ENCODE data around the gene SECISBP2.
"Not testable (repeated sequence)": the region's sequence is repeated elsewhere in the genome, so short reads cannot be mapped to it uniquely, and the experiment has no call there.

SECISBP2 gene

DNA sequence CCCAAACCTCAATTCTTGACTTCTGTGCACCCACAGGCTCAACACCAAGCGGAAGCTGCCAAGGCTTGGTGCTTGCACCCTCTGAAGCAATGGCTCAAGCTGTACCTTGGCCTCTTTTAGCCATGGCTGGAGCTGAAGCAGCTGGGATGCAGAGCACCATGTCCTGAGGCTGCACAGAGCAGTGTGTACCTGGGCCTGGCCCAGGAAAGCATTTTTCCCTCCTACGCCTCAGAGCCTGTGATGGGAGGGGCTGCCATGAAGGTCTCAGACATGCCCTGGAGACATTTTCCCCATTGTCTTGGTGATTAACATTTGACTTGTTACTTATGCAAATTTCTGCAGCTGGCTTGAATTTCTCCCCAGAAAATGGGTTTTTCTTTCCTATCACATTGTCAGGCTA is 42.3 kb upstream of the SECISBP2 start:
- H3K18ac ChIP-seq (ENCODE audit: low read depth in 1 of 2, low read length in 2 of 2); H3K79me1 ChIP-seq (replicated peaks; ENCODE audit: low read length, poor library complexity, severe bottlenecking); H3K9ac ChIP-seq (ENCODE audit: low read length); H3K4me2 ChIP-seq (ENCODE audit: low read length, poor library complexity, severe bottlenecking); H2BK5ac ChIP-seq (ENCODE audit: low read depth, low read length, poor library complexity, severe bottlenecking); H3K23ac ChIP-seq (ENCODE audit: low read length in 2 of 2); H3K4me3 ChIP-seq (ENCODE audit: insufficient read depth in 1 of 2, low read depth in 1 of 2, low read length in 2 of 2); H2BK15ac ChIP-seq (ENCODE audit: low read depth, poor library complexity, severe bottlenecking); H2AK5ac ChIP-seq (ENCODE audit: low read length, severe bottlenecking); H4K91ac ChIP-seq (ENCODE audit: low read length); H2BK12ac ChIP-seq (ENCODE audit: low read length in 2 of 2); H3K27me3 ChIP-seq (ENCODE audit: control insufficient read depth in 1 of 2, insufficient read depth in 1 of 2, low read length in 2 of 2); H3K14ac ChIP-seq (ENCODE audit: low read length in 2 of 2); DNase-seq; H4K8ac ChIP-seq (ENCODE audit: low read length); H2AFZ ChIP-seq (ENCODE audit: low read depth, low read length); H3K36me3 ChIP-seq (ENCODE audit: control insufficient read depth in 1 of 2, insufficient read depth in 2 of 2, low read depth in 1 of 2, low read length in 2 of 2); H3K4me1 ChIP-seq (ENCODE audit: control insufficient read depth, insufficient read depth, low read depth, low read length); H3K4ac ChIP-seq (ENCODE audit: low read depth in 1 of 2, low read length in 2 of 2); H2BK120ac ChIP-seq (ENCODE audit: low read depth, low read length); H3K27ac ChIP-seq (ENCODE audit: low read length, poor library complexity, severe bottlenecking): not testable (repeated sequence)
- 99% methylated on average over 2 of the region's 2 CpGs for WGBS
- H3K9me3 ChIP-seq (ENCODE audit: control insufficient read depth, low read length) = peaks cover 34% of the 10 kb centered on the region

DNA sequence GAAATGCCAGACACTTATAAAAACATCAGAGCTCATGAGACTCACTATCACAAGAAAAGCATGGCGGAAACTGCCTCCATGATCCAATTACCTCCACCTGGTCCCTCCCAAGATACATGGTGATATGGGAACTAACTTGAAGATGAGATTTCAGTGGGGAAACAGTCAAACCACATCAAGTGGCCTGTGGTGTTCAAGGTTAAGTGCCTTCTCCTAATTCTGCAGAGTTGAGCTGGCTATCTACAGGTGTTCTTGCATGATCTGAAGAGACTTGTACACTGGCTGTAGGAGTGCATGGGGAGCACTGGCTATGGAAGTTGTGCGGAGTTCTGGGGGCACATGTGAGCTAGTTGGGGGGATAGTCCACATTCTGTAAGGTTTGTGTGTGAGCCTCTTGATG is 41.3 kb upstream of the SECISBP2 start:
- Histone ChIP-seq H3K36me3 (ENCODE audit: control insufficient read depth in 1 of 2, insufficient read depth in 2 of 2, low read depth in 1 of 2, low read length in 2 of 2) (no peaks in the 10 kb centered on the region), H3K27ac (ENCODE audit: low read length, poor library complexity, severe bottlenecking) (no peak overlapping the region), H3K4me1 (ENCODE audit: control insufficient read depth, insufficient read depth, low read depth, low read length) (no peaks in the 10 kb centered on the region), H3K4me2 (ENCODE audit: low read length, poor library complexity, severe bottlenecking) (no peak overlapping the region), H2BK5ac (ENCODE audit: low read depth, low read length, poor library complexity, severe bottlenecking) (no peak overlapping the region), H2BK120ac (ENCODE audit: low read depth, low read length) (no peak overlapping the region), H4K91ac (ENCODE audit: low read length) (no peak overlapping the region), H2BK12ac (ENCODE audit: low read length in 2 of 2) (no peak overlapping the region), H3K27me3 (ENCODE audit: control insufficient read depth in 1 of 2, insufficient read depth in 1 of 2, low read length in 2 of 2) (no peaks in the 10 kb centered on the region), H2AFZ (ENCODE audit: low read depth, low read length) (no peak overlapping the region), H2AK5ac (ENCODE audit: low read length, severe bottlenecking) (no peak overlapping the region), H2BK15ac (ENCODE audit: low read depth, poor library complexity, severe bottlenecking) (no peak overlapping the region), H3K23ac (ENCODE audit: low read length in 2 of 2) (no peak overlapping the region), H3K9ac (ENCODE audit: low read length) (no peak overlapping the region), H3K4me3 (ENCODE audit: insufficient read depth in 1 of 2, low read depth in 1 of 2, low read length in 2 of 2) (no peak overlapping the region), H3K4ac (ENCODE audit: low read depth in 1 of 2, low read length in 2 of 2) (no peak overlapping the region), H3K14ac (ENCODE audit: low read length in 2 of 2) (no peak overlapping the region), H3K79me1 (replicated peaks; ENCODE audit: low read length, poor library complexity, severe bottlenecking) (no peaks in the 10 kb centered on the region), H4K8ac (ENCODE audit: low read length) (no peak overlapping the region), H3K18ac (ENCODE audit: low read depth in 1 of 2, low read length in 2 of 2) (no peak overlapping the region), H3K9me3 (ENCODE audit: control insufficient read depth, low read length) (peaks cover 34% of the 10 kb centered on the region)
- no peak for DNase-seq
- WGBS = 100% methylated on average over 1 of the region's 2 CpGs

DNA sequence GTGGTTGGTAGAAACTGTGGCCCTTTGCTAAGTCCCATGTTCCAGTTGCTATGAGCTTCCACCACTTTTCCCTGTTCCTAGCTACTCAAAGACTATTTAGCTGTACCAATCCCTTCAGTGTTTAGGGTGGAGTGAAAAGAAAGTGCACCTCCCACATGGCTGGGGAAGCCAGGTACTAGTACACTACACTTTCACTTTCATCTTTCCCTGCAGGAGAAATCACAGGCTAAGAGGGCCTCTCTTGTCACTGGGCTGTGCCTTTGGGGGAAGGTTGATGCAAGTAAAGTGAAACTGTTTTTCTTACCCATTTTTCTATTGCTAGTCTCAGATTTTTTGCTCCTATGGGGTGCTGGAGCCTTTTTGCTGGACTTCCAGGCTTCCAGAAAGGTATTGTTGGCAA is 40.8 kb upstream of the SECISBP2 start:
- H3K79me1 ChIP-seq (replicated peaks; ENCODE audit: low read length, poor library complexity, severe bottlenecking) = no peaks in the 10 kb centered on the region
- H3K27ac ChIP-seq (ENCODE audit: low read length, poor library complexity, severe bottlenecking) = no peak overlapping the region
- no peak overlapping the region for H3K4me2 ChIP-seq (ENCODE audit: low read length, poor library complexity, severe bottlenecking)
- H4K91ac ChIP-seq (ENCODE audit: low read length) = no peak overlapping the region
- peaks cover 31% of the 10 kb centered on the region for H3K9me3 ChIP-seq (ENCODE audit: control insufficient read depth, low read length)
- H2AFZ ChIP-seq (ENCODE audit: low read depth, low read length) = no peak overlapping the region
- H3K4me3 ChIP-seq (ENCODE audit: insufficient read depth in 1 of 2, low read depth in 1 of 2, low read length in 2 of 2) = no peak overlapping the region
- H2BK12ac ChIP-seq (ENCODE audit: low read length in 2 of 2) = no peak overlapping the region
- H3K4ac ChIP-seq (ENCODE audit: low read depth in 1 of 2, low read length in 2 of 2) = no peak overlapping the region
- H4K8ac ChIP-seq (ENCODE audit: low read length) = no peak overlapping the region
- no peak overlapping the region for H3K23ac ChIP-seq (ENCODE audit: low read length in 2 of 2)
- no peak overlapping the region for H2BK5ac ChIP-seq (ENCODE audit: low read depth, low read length, poor library complexity, severe bottlenecking)
- no peak overlapping the region for H3K14ac ChIP-seq (ENCODE audit: low read length in 2 of 2)
- H3K4me1 ChIP-seq (ENCODE audit: control insufficient read depth, insufficient read depth, low read depth, low read length) = no peaks in the 10 kb centered on the region
- no peak overlapping the region for H3K18ac ChIP-seq (ENCODE audit: low read depth in 1 of 2, low read length in 2 of 2)
- no peak overlapping the region for H3K9ac ChIP-seq (ENCODE audit: low read length)
- no peak overlapping the region for H2BK15ac ChIP-seq (ENCODE audit: low read depth, poor library complexity, severe bottlenecking)
- H2BK120ac ChIP-seq (ENCODE audit: low read depth, low read length) = no peak overlapping the region
- peak; percentile 62 for DNase-seq
- H3K27me3 ChIP-seq (ENCODE audit: control insufficient read depth in 1 of 2, insufficient read depth in 1 of 2, low read length in 2 of 2) = no peaks in the 10 kb centered on the region
- H3K36me3 ChIP-seq (ENCODE audit: control insufficient read depth in 1 of 2, insufficient read depth in 2 of 2, low read depth in 1 of 2, low read length in 2 of 2) = no peaks in the 10 kb centered on the region
- no peak overlapping the region for H2AK5ac ChIP-seq (ENCODE audit: low read length, severe bottlenecking)

DNA sequence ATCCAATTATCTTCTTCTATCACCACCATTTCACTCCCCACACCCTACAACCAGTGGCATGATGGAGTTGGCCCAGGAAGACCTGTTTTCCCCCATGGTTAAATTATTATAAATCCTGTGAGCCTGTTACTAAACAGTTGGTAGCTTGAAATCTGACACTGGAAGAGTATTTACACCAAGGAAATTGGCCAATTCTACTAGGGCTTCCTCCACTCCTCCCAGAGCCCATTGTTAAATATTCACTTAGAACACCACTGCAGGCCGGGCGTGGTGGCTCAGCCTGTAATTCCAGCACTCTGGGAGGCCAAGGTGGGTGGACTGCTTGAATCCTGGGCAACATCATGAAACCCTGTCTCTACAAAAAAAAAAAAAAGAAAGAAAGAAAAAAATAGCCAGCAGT is 39.7 kb upstream of the SECISBP2 start:
- no peak overlapping the region for H3K4me2 ChIP-seq (ENCODE audit: low read length, poor library complexity, severe bottlenecking)
- H3K9ac ChIP-seq (ENCODE audit: low read length) = no peak overlapping the region
- H3K4me3 ChIP-seq (ENCODE audit: insufficient read depth in 1 of 2, low read depth in 1 of 2, low read length in 2 of 2) = no peak overlapping the region
- no peak overlapping the region for H4K8ac ChIP-seq (ENCODE audit: low read length)
- WGBS = 100% methylated on average over 2 of the region's 2 CpGs
- no peak overlapping the region for H4K91ac ChIP-seq (ENCODE audit: low read length)
- no peak overlapping the region for H3K14ac ChIP-seq (ENCODE audit: low read length in 2 of 2)
- H3K4ac ChIP-seq (ENCODE audit: low read depth in 1 of 2, low read length in 2 of 2) = peak overlapping the region in 1 of 2 experiments; percentile 22
- H3K79me1 ChIP-seq (replicated peaks; ENCODE audit: low read length, poor library complexity, severe bottlenecking) = no peaks in the 10 kb centered on the region
- H2BK5ac ChIP-seq (ENCODE audit: low read depth, low read length, poor library complexity, severe bottlenecking) = no peak overlapping the region
- H3K27me3 ChIP-seq (ENCODE audit: control insufficient read depth in 1 of 2, insufficient read depth in 1 of 2, low read length in 2 of 2) = no peaks in the 10 kb centered on the region
- no peak for DNase-seq
- no peaks in the 10 kb centered on the region for H3K36me3 ChIP-seq (ENCODE audit: control insufficient read depth in 1 of 2, insufficient read depth in 2 of 2, low read depth in 1 of 2, low read length in 2 of 2)
- no peak overlapping the region for H3K27ac ChIP-seq (ENCODE audit: low read length, poor library complexity, severe bottlenecking)
- no peak overlapping the region for H2AFZ ChIP-seq (ENCODE audit: low read depth, low read length)
- no peak overlapping the region for H2BK15ac ChIP-seq (ENCODE audit: low read depth, poor library complexity, severe bottlenecking)
- H2AK5ac ChIP-seq (ENCODE audit: low read length, severe bottlenecking) = no peak overlapping the region
- no peak overlapping the region for H2BK12ac ChIP-seq (ENCODE audit: low read length in 2 of 2)
- no peak overlapping the region for H2BK120ac ChIP-seq (ENCODE audit: low read depth, low read length)
- no peak overlapping the region for H3K18ac ChIP-seq (ENCODE audit: low read depth in 1 of 2, low read length in 2 of 2)
- no peak overlapping the region for H3K23ac ChIP-seq (ENCODE audit: low read length in 2 of 2)
- H3K9me3 ChIP-seq (ENCODE audit: control insufficient read depth, low read length) = peaks cover 20% of the 10 kb centered on the region
- no peaks in the 10 kb centered on the region for H3K4me1 ChIP-seq (ENCODE audit: control insufficient read depth, insufficient read depth, low read depth, low read length)
